ENCODE results near the gene COL8A1.

The COL8A1 gene

DNA sequence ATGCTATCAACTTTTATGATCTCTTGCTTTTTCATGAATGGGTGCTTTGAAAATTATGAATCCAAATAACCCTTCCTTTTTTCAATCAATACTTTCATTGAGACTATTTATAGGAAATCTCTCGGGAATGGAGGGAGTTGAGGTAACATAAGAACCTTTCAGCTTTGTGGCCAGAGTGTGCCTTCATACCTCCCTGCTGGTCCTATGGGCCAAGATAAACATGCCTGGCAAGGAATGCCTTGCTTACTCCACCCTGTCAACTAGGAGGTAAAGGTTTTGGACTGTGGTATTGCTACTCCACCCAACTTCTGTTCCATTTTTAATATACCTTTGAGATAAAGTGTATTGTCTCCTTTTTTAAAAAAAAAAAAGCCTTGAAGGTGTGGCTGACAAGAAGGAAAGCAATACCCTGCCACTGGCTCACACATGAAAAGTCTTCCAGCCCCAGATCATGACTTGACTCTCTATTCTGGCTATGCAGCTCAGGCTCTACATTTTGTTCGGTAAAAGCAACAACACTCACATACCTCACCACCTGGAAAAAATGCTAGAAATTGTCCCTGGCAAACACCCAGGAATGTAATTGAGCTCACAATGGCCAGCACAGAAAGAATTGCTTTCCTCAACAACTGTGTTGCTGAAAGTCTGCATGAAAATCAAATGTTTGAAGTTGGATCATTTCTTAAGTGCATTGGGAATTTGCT is 35.8 kb downstream of the COL8A1 start:
- DNase-seq (ENCODE audit: low spot score): no peak

DNA sequence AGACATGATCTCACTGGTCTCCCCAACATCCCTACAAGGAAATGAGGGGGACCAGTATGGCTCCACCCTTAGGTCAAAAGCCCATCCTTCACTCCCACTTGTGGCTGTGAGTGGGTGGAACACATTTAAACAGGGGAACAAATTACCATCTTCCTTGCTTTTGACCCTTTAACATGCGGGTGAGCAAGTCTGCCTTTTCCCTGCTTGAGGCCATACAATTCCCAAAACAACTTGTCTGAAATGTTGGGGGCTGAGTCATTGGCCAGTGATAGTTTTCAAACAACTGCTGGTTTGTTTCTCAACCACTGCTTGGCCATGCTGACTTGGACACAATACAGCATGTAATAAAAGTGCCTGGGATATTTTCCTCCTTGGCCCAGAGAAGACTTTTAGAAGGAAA is 39.6 kb downstream of the COL8A1 start:
- no peak for DNase-seq (ENCODE audit: low spot score)

DNA sequence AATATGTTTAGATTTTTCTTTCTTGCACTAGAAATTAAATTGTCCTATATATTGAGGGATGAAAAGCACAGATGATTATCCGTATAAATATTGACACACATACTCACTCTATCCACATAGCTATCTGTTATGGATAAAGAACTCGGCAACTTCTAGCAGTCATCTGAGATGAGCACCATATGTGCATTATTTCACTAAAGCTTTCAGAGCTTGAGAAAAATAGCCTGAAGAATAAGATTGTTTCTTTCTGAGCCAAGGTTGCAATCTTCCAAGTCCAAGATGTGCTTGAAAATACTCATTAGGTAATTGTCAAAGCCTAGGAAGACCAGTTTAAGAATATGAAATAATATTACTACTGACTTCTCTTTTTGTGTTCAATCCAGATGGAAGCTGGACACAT is 40.5 kb downstream of the COL8A1 start:
- DNase-seq (ENCODE audit: low spot score): no peak

DNA sequence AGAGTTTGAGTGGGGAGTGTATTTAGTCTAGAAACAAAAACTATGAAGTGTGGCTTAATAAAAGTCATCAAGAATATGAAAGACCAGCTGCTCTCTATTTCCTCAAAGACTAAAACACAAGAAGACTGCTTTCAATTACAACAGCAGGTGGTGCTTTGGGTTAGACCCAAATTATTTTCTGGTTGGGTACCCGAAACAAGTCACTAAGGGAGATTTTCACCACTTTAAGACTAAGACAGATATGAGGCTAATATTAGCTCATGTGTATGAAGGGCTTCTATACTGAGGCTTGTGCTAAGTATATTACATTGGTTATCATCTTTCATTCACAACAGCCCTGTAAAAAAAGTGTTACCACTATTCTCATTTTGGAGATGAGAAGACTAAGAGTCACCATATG is 43.1 kb downstream of the COL8A1 start:
- DNase-seq (ENCODE audit: low spot score): no peak

DNA sequence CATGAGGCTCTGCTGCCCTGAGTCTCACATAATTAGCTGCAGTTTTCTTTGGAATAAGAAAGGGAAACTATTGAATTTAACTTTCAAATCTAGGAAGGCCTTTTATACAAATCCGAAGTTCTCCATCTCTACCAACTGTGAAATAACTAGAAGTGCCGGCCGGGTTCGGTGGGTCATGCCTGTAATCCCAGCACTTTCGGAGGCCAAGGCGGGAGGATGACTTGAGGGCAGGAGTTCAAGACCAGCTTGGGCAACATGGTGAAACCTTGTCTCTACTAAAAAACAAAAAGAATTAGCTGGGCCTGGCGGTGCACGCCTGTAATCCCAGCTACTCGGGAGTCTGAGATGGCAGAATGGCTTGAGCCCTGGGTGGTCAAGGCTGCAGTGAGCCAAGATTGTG is 43.6 kb downstream of the COL8A1 start:
- no peak for DNase-seq (ENCODE audit: low spot score)

DNA sequence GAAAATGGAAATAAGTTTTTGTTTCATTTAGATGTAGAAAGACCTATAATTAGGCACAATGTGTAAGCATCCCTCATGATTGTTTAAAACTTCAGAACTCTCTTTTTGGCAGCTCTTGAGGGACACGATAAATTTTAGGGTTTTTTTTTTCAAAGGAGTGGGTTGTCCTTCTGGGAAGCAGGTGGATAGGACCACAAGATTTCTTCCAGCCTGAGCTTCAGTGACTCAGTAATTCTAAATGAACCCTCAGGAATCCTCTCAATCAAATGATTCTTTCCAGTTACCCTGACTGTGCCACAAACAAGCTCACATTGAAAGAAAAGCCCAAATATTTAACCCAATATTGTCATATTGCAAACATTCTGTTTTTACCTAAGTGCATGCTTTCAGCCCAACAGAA is 45.1 kb downstream of the COL8A1 start:
- no peak for DNase-seq (ENCODE audit: low spot score)

DNA sequence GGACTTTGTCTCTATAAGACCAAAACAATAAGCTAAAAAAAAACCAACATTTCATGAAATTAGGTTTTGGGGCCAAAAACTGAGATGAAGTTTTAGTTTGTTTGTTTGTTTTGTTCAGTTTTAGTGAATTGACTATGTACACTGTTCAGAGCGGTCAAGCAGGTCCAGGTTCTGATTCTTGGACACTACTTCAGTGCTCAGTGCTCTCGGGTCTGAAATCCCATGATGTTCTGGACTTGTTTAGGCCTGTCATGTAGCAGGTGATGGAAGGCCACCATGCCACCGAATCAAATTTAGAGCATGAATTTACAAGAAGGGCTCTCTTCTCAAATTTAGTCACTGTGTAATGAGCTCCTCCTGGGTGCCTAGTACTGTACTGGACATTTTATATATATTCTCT is 45.5 kb downstream of the COL8A1 start:
- DNase-seq (ENCODE audit: low spot score): no peak

DNA sequence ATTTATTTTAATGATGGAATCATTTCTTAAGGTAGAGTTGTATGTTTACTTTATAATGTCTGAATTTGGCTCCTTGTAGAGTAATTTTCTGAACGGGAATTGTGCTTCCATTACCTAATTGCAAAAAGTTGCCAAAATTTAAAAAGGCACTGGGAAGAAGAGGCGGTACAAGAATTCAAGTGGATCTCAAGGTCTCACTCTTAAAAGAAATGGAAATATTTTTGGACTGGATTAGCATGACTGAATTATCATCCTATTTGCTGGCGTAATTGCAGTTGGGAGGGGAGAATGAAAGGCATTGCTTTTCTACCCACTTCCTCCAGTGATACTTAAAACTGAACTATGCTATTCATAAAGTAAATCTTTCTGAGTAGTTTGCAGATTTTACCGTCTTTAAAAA is 46.2 kb downstream of the COL8A1 start:
- no peak for DNase-seq (ENCODE audit: low spot score)

DNA sequence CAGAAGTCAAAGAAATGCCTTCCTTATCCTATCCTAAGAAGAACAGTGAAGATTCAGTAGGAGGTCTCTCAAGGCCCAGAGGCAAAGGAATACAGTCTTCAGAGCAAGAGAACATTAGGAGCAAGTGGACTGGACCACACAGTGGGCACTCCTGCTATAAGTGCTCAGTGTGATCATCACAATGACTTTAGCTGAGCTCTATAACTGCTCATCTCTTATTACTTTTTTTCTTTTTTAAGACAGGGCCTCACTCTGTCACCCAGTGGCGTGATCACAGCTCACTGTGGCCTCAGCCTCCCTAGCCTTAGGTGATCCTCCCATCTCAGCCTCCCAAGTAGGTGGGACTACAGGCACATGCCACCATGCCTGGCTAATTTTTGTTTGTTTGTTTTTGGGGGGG is 48.1 kb downstream of the COL8A1 start:
- DNase-seq (ENCODE audit: low spot score): no peak

DNA sequence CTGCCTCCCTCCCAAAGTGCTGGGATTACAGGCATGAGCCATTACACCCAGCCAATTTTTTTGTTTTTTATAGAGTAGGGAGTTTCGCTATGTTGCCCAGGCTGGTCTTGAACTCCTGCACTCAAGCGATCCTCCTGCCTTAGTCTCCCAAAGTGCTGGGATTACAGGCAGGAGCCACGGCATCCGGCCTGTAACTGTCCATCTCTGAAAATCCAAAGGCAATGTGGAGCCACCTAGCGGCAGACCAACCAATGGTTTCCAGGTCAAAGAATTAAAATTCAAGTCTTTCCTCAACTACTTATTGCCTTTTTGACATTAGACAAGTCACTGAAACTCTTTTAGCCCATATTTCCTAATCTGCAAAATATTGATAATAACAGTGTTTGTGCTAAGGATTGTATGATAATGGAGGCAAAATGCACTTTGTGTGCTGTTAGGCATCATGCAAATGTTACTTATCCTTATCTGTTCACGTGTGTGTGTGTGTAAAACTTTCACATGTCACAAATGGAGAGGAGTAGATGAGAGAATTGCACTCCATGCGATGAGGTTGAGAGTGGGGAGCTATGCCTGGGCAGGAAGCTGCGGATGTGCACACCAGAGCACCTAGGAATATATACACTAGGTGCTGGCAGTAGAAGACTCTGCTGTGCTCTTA is 48.7 kb downstream of the COL8A1 start:
- no peak for DNase-seq (ENCODE audit: low spot score)

DNA sequence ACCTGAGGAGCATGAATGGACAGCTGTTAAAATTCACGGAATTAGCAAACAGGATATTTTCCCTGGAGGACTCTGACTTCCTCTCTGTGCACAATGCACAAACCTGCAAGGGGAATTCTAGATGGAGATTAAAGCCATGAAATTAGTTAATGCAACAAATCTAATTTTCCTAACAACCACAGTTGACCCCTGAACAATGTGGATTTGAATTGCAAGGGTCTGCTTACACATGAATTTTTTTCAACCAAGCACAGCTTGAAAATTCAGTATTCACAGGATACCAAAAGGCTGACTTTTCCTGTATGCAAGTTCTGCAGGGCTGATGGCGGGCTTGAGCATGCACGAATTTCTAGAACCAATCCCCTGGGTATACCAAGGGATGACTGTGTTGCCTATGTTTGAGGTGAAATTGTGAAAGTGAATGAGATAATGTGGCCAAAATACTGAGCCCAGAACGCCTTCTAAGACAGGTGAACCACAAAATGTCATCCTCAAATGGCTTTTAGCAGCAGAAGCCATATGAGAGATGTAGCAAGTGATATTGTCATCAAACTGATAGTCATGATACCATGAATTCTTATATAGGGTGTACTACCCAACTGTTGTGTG is 52.5 kb downstream of the COL8A1 start:
- DNase-seq (ENCODE audit: low spot score): no peak

DNA sequence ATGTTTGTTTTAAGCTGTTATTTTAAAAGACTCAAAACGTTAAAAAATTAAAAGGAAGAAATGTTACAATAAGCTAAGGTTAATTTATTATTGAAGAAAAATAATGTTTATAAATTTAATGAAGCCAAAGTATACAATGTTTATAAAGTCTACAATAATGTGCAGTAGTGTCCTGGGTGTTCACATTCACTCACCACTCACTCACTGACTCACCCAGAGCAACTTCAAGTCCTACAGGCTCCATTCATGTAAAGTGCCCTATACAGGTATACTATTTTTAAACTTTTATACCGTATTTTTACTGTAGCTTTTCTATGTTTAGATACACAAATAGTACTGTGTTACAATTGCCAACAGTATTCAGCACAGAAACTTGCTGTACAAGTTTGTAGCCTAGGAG is 55.2 kb downstream of the COL8A1 start:
- DNase-seq (ENCODE audit: low spot score): no peak

DNA sequence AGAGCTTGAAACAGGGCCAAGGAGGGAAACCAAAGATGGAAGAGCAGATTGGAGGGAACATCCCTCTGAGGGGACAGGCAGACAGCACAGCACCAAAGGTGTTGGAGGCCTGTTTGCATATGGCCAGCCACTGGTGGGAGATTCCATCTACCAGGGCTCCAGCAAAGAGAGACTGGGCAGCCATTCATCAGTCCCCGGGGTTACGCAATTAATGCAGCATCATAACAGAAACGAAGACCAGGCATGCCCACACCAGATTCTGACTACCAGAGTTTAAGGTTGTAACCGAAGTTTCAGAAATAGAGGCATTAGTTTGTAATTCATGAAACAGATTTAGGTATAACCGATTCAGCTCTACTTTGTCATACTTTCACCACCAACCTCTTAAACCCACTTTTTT is 58.1 kb downstream of the COL8A1 start:
- DNase-seq (ENCODE audit: low spot score): no peak

DNA sequence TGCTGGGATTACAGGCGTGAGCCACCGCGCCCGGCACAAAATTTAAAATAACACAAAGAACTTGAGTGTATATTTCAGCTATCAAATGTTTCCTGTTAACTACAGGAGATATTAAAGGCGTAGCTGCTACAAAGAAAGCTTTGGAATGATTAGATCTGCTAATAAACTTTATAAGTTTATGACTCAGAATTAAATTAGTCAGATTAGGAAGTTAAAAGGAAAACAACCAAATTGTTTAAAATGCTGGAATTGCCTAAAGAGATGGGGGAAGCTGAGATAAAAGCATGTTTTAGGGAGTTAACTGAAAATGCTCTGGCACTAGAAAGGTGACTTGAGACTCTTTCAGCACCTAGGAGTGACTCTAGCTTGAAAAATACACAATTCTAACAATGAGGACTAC is 58.9 kb downstream of the COL8A1 start:
- no peak for DNase-seq (ENCODE audit: low spot score)

DNA sequence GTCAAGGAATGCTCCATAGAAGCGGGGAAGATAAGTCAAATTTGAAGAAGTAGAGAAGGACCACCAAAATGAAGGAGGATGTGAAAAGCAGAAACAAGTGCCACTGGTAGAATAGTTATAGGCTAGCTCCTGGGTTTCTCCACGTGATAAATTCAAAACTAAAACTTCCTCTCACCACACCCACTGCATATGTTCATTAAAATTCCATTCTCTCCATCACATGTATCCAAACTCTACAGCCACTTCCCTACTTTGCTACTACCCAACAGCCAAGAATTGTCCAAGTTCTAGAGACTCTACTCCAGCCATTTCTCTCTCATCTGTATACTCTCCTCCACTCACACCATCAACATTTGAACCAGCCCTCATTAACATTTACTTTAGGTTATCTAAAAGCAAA is 60.5 kb downstream of the COL8A1 start:
- DNase-seq (ENCODE audit: low spot score): no peak

DNA sequence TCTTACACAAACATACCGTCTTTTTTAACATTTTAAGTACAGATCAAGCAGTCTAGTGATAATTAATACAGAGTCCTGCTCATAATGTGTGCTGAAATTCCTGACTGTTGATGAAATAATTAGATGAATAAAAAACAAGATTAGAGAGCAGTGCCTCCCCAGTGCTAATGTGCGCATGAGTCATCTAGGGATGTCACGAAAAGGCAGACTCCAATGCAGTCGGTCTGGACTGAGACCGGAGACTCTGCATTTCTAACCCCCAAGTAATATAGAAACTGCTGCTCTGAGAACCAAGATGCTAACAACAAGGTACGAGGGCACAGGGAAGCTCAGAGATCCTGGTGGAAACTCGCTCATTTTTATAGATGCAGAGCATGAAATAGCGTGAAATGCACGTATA is 61.4 kb downstream of the COL8A1 start:
- DNase-seq (ENCODE audit: low spot score): no peak

DNA sequence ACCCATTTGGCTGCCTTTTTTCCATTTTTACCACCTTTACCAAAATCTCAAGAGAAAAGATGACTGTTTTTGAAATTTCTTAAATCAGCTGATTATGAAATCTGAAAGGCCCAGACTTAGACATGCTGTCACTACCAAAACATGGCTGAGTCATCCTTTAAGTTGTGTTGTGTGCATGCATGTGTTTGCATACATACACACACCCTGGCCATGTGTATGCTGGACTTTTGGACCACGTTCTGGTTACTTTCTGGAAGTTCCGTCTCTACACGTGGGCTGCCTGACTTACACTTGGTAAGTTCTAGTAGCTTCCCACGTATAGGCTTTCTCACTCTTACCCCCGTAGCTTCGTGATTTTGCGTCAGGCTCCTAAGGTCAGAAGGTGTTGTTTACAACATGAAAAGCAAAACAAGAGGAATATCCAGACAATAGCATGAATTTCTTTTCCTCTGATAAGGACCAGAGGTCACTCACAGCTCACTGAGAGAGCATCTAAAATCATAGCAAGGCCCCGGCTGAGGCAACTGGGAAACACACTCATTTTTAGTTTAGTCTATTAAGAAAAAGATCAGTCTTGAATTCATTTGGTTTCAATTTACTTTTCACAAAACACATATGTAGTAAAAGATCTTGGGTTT is 62.4 kb downstream of the COL8A1 start:
- DNase-seq (ENCODE audit: low spot score): no peak

DNA sequence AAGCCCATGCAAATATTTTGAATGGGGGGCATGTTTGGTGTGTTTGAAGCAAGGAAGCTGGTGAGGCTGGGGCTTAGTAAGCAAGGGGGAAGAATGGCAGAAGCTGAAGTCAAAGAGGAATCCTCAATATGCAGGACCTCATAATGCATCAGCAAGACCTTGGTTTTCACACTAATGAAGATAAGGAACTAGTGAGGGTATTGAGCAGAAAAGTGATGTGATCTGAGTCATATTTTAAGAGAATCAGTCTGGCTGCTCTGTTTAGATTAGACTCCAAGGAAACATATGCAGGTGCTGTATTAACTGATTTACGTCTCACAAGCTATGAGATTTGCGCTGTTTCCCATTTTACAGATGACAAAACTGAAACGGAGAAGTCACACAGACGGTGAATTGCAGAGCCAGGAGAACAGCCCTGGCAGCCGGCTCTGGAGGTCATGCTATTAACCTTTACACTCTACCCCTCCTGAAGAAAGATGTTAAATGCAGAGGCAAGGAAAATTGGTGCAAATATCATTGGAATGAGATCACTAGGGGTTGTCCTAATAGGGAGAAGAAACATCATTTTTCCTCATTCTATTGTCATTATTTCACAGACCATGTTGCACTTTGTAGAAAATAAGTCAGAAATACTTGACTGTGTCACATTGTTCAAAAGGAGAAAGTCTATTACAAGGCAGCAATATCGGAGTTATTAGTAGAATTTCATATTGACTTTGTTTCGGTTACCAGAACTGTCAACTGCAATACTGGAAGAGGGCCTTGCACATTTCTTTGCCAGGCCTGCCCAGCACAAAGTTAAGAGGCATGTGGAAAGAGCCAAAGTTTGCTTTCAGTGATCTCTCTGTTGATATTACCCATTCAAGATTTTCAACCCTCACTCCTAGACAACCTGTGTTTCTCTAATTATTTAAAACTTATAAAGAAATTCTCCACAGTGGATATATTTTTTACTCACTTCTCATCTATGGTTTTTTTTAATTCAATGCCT is 64.9 kb downstream of the COL8A1 start:
- DNase-seq (ENCODE audit: low spot score): no peak

DNA sequence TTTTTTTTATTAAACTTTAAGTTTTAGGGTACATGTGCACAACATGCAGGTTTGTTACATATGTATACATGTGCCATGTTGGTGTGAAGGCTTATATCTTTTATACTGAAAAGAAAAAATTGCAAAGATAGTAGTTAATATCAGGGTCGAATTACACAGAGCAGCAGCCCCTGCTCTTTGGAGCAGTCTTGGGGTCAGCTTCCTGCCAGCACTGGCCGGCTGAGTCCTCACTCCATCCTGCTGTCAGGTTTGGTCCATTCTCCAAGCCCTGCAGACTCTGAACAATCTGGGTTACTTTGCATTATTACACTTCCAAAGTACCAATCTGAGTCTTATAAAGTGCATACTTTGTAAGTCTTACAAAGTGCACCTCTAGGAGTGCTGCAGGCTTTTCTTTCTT is 66.0 kb downstream of the COL8A1 start:
- no peak for DNase-seq (ENCODE audit: low spot score)

DNA sequence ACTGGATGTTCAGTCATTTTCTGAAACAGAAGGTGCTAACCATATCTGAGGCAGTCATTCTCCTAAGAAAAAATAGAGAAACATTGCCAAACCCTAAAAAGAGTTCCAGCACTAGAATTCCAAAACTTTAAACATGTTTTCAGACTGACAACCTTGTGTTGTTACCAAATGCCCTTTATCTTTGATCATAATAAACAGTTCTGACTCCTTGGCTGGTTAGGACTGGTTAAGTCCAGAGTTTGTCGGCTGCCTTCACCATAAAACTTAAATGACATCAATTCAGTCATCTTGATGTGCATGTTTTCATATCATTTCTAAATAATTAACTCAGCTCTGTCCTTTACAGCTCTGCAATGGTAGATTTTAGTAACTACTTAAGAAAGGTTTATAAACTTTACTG is 68.0 kb downstream of the COL8A1 start:
- DNase-seq (ENCODE audit: low spot score): no peak

DNA sequence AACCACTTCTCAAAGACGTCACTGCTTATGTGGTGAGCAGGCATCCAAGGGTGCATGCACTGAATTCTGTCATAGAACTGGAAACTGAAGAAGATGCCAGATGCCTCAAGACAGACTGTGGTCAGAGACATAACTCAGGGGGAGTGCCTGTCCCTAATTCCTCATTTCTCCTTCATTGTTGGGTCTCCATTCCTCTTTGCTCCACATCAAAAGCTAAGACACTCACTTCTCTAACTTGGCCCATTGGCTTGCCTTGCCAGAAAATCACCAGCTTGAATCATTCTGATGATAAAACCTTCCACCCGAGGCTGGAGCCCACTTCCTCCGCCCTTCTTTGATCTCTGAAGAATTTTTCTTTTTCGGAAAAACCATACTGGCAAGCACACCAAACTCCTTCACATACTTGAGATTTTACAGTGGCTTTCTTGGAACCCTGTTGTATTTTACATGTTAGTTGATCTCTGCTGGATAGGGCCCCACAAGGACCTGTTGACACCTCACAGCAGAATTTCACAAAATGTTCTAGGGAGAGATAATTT is 69.9 kb downstream of the COL8A1 start:
- DNase-seq (ENCODE audit: low spot score): no peak

DNA sequence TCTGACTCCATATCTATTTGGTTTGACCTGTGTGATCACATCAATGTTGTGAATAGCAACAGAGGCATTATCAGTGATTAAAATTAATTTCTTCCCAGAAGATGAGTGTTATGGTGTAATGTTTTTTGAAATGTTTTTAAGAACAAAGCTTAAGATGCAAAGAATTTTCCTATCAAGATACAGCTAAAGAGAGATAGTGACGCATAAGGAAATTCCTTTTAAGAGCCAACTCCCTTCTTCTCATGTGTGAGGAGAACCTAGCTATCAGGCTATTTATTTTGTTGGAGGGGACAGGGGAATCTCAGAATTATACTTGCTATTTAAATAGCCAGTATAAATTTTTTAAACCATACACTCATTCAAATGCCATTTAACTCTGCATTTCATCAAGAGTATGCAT is 71.3 kb downstream of the COL8A1 start:
- no peak for DNase-seq (ENCODE audit: low spot score)

Data from CD4-positive, alpha-beta T cell treated with Interleukin-6 at 100 ng/mL for 8 hours (primary cell).